ENCODE data around the gene PPP2R1B.

DNA sequence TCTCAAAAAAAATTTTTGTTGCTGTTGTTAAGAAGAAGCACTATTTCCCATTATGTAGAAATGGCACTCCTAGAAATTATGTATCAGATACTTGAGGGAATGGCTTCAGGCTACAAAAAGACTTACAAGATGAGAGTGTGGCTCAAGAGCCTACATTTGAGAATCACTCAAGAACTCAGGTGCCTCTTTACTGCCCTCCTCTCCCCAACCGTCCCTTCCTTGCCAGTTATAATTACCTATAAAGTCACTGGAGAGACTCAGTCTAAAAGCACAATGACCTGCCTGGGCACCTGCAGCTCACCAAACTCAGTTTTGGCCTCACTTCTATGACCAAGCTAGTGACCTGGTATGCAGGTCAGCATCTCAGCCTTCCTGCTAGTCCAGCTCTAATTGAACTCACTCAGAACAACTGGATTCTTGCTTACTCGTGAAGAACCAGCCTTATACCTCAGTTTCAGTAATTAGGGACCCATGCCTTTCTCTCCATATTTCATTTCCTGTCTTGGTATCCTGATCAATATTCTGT lies 41.9 kb upstream of the PPP2R1B start:
- TF ChIP-seq, protein P1, sequence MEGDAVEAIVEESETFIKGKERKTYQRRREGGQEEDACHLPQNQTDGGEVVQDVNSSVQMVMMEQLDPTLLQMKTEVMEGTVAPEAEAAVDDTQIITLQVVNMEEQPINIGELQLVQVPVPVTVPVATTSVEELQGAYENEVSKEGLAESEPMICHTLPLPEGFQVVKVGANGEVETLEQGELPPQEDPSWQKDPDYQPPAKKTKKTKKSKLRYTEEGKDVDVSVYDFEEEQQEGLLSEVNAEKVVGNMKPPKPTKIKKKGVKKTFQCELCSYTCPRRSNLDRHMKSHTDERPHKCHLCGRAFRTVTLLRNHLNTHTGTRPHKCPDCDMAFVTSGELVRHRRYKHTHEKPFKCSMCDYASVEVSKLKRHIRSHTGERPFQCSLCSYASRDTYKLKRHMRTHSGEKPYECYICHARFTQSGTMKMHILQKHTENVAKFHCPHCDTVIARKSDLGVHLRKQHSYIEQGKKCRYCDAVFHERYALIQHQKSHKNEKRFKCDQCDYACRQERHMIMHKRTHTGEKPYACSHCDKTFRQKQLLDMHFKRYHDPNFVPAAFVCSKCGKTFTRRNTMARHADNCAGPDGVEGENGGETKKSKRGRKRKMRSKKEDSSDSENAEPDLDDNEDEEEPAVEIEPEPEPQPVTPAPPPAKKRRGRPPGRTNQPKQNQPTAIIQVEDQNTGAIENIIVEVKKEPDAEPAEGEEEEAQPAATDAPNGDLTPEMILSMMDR (conservative IDR thresholded peaks at IDR 0.05 in 1 of 2, IDR thresholded peaks at IDR 0.05 in 1 of 2; ENCODE audit: extremely low read depth in 1 of 2, insufficient read depth in 1 of 2, low read depth in 1 of 2, low read length in 2 of 2), result no peak
- TF ChIP-seq EZH2 (IDR thresholded peaks at IDR 0.05; ENCODE audit: borderline replicate concordance, low read length), result no peak

Measured in mammary epithelial cell (primary cell).